GM12872 (cell line): ENCODE results near the gene MED25.

Experiments used
- TF ChIP-seq, protein P1 (sequence below): IDR thresholded peaks from 3 replicates; pipeline ENCODE4 v1.5.1; 2011; ENCODE audit warnings: low read depth, mild to moderate bottlenecking, low read length, moderate library complexity; ENCODE audit not compliant: insufficient read depth

Gene MED25

DNA sequence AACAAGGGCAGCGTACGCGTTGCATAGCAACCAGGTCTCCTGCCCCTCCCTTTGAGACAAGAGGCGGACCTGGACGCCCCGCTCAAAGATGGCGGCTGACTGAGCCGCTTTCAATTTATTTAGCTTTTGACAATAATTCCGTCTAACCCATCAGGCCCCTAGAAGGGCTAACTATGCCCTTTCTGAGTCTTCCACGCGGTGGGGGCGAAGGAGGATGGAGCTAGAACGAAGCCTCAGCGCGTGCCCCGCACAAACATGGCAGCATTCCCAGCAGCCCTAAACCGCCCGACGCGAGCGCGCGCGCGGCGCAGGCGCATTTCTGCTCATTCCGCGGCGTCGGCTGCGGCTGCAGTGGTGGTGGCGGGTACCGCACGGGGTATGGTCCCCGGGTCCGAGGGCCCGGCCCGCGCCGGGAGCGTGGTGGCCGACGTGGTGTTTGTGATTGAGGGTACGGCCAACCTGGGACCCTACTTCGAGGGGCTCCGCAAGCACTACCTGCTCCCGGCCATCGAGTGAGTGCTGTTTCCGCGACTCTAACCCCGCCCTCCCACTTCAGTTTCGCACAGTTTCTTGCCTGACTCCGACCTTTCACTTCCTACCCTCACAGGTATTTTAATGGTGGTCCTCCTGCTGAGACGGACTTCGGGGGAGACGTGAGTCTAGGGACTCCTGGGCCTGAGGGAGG is at the start of gene MED25:
Gene MED25 (plus strand): TSS at position 326 of the 685 bp plus-strand sequence. CDS start 53 bp downstream, at position 379.
- TF ChIP-seq, protein P1, sequence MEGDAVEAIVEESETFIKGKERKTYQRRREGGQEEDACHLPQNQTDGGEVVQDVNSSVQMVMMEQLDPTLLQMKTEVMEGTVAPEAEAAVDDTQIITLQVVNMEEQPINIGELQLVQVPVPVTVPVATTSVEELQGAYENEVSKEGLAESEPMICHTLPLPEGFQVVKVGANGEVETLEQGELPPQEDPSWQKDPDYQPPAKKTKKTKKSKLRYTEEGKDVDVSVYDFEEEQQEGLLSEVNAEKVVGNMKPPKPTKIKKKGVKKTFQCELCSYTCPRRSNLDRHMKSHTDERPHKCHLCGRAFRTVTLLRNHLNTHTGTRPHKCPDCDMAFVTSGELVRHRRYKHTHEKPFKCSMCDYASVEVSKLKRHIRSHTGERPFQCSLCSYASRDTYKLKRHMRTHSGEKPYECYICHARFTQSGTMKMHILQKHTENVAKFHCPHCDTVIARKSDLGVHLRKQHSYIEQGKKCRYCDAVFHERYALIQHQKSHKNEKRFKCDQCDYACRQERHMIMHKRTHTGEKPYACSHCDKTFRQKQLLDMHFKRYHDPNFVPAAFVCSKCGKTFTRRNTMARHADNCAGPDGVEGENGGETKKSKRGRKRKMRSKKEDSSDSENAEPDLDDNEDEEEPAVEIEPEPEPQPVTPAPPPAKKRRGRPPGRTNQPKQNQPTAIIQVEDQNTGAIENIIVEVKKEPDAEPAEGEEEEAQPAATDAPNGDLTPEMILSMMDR: peak; percentile 14; the same call in 1 of the 3 replicates

DNA sequence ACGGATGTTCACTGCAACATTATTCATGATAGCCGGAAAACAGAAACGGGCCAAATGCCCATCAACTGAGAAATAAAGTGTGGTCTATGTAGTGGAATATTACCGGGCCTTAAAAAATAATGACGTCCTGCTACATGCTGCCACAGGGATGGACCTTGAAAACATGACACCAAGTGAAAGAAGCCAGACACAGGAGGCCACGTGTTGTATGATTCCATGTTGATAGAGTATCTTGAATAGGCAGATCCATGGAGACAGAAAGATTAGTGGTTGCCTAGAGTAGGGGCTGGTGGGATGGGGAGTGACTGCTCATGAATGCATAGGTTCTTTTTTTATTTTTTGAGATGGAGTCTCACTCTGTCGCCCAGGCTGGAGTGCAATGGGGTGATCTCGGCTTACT is 47.6 kb upstream of the MED25 start:
- TF ChIP-seq, protein P1: no peak

DNA sequence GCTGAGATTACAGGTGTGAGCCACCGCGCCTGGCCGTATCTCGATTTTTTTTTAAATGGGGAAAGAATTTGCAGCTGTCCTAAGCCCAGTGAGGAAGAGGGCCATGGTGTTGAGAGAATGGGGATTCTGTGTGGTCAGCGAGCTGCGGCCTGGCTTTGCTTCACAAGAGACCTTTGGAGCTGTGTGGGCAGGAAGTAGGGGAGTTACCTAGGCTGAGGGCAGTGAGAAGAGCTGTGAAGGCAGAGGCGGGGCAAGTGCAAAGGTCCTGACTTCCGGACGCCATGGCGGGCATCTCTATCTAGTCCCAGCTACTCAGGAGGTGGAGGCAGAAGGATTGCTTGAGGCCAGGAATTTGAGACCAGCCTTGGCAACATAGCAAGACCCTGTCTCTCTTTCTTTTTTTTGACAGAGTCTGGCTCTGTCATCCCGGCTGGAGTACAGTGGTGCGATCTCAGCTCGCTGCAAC is 46.4 kb upstream of the MED25 start:
- TF ChIP-seq, protein P1: no peak

DNA sequence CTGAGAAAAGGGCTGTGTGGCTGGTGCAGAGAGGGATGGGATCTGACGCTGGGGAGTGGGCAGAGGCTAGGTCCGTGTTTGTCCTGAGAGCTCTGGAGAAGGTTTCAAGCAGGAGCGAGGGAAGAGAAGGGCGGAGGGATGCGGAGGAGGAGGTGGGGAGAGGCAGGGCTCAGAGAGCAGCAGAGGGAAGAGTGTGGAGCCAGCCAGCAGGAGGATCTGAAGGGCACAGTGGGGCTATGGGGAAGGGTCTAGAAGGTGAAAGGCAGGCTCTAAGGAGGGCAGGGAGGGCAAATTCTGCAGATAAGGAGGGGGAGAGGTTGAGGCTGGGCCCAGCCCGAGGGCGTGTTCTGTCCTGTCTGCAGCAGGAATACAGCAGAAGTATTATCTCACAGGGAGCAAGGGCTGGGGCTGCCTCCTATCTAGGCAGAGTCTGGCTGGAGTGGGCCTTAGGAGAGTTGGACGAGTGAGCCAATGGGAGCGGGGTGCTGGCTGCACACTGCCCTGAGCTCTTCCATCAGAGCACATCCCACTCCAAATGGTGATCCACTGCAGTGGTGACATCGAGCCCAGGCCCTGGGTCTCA is 45.1 kb upstream of the MED25 start:
- TF ChIP-seq, protein P1: no peak

DNA sequence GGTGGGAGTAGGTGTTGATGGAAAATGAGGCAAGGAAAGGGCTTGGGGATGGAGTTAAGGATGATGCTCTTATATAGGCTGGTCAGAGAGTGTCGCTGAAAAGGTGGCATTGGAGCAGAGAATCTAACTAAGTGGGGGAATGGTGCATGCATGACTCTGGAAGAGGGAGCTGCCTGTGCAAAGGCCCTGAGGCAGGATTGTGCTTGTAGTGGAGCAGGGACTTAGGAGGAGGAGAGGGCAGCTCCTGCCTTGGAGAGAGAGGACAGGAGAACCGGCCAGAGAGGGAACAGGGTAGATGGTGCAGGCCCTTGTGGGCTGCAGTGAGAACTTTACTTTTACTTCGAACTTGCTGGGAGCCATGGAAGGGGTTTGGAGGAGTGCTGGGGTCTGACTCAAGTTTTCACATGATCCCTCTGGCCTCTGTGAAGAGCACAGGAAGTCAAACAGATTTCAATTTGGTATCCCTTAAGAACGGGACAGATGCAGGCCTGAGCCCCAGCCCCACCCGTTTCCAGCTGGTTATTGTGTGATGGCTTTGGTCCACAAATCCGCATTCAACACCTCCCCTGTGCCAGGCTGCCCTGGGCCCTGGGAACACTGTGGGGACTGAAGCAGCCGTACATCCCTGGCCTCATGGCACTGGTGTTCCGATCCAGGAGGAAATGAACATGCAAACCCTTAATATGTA is 44.3 kb upstream of the MED25 start:
- TF ChIP-seq, protein P1: no peak

DNA sequence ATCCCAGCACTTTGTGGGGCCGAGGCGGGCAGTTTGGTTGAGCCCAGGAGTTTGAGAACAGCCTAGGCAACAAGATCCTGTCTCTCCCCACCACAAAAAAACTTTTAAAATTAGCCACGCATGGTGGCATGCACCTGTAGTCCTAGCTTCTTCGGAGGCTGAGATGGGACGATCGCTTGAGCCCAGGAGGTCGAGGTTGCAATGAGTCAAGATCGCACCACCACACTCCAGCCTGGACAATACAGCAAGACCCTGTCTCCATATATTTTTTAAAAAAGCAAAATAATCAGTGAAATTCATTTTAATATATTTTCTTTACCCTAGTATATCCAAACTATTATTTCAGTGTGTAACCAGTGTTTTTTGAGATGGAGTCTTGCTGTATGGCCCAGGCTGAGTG is 43.1 kb upstream of the MED25 start:
- TF ChIP-seq, protein P1: no peak

DNA sequence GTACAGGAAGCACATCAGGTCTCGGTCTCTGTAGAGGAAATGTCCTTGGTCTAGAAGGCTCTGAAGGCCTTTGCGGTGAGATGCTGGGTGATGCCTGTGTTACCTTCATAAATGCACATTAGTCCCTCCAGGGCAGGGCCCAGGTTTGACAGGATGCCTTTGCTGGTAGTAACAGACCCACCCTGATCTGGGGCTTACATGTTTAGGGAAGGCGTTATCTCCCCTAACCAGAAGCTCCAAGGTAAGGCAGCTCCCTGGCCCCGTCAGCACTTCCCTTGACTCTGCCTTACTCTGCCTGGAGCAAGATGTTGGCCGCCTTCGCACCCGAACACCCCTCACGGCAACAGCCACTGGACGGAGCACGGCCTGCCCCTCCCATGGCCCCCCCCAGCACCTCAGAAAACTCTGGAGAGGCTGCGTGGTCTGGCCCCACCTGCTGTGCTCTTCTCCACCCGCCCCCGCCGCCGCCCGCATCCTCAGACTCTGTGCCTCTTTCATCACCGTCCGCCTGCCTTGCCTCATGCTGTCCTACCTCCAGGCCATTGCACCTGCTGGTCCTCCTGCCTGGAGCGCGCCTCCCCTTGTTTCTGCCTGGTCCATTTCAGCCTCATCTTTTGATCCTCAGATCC is 42.2 kb upstream of the MED25 start:
- TF ChIP-seq, protein P1: no peak
